ENCODE results near the gene HID1. TPM values are rescaled to one million over a fixed set of nuclear protein-coding genes. Genes with fewer than 3 reads are reported as not detected.
A peak's percentile ranks its signal among the peaks of the same experiment; 100 is the strongest.
"Not testable (repeated sequence)": the region's sequence is repeated elsewhere in the genome, so short reads cannot be mapped to it uniquely, and the experiment has no call there.

HID1 gene
- total RNA-seq, 1 donor from 2014 or later: 36.6 TPM

GRCh38 chr17:75009139-75009724 is 36.7 kb upstream of the HID1 start:
- Mint-ChIP-seq H3K27ac (peak overlapping the region; percentile 94), H3K4me3 (peak overlapping the region; percentile 66)
- DNase-seq (ENCODE audit: extremely low spot score, unreplicated experiment): no peak

GRCh38 chr17:75008373-75008772 is 35.8 kb upstream of the HID1 start:
- Mint-ChIP-seq H3K27ac (no peak overlapping the region), H3K27me3 (no peaks in the 10 kb centered on the region), H3K4me3 (no peak overlapping the region), H3K36me3 (peaks cover 4% of the 10 kb centered on the region), H3K4me1 (ENCODE audit: unreplicated experiment) (peaks cover 16% of the 10 kb centered on the region), H3K9me3 (no peaks in the 10 kb centered on the region)
- no peak for DNase-seq (ENCODE audit: extremely low spot score, unreplicated experiment)
- TF ChIP-seq CTCF (conservative IDR thresholded peaks at IDR 0.05): no peak

More at GRCh38 chr17:75009139-75009724, 36.7 kb upstream of the HID1 start:
- Mint-ChIP-seq H3K36me3 (peaks cover 7% of the 10 kb centered on the region), H3K4me1 (ENCODE audit: unreplicated experiment) (peaks cover 22% of the 10 kb centered on the region), H3K9me3 (no peaks in the 10 kb centered on the region), H3K27me3 (no peaks in the 10 kb centered on the region)
- TF ChIP-seq CTCF (conservative IDR thresholded peaks at IDR 0.05): no peak

GRCh38 chr17:75006653-75007052 is 34.1 kb upstream of the HID1 start:
- Mint-ChIP-seq H3K4me1 (ENCODE audit: unreplicated experiment) (peaks cover 8% of the 10 kb centered on the region), H3K4me3 (no peak overlapping the region), H3K9me3 (no peaks in the 10 kb centered on the region), H3K27me3 (no peaks in the 10 kb centered on the region), H3K36me3 (peaks cover 8% of the 10 kb centered on the region), H3K27ac (peak overlapping the region; percentile 46)
- TF ChIP-seq CTCF (conservative IDR thresholded peaks at IDR 0.05): no peak
- DNase-seq (ENCODE audit: extremely low spot score, unreplicated experiment): no peak

- not testable (repeated sequence) for H3K9me3 Mint-ChIP-seq; DNase-seq (ENCODE audit: extremely low spot score, unreplicated experiment); H3K36me3 Mint-ChIP-seq; H3K4me1 Mint-ChIP-seq (ENCODE audit: unreplicated experiment); H3K27me3 Mint-ChIP-seq; H3K4me3 Mint-ChIP-seq
- peak overlapping the region; percentile 29 for H3K27ac Mint-ChIP-seq
Measured at GRCh38 chr17:75006084-75006483, 33.5 kb upstream of the HID1 start.

- no peak for TF ChIP-seq CTCF (conservative IDR thresholded peaks at IDR 0.05)
- H3K4me3 Mint-ChIP-seq: no peak overlapping the region
- H3K27ac Mint-ChIP-seq: no peak overlapping the region
- no peaks in the 10 kb centered on the region for H3K27me3 Mint-ChIP-seq
- peaks cover 8% of the 10 kb centered on the region for H3K36me3 Mint-ChIP-seq
- no peaks in the 10 kb centered on the region for H3K9me3 Mint-ChIP-seq
- no peak for DNase-seq (ENCODE audit: extremely low spot score, unreplicated experiment)
- H3K4me1 Mint-ChIP-seq (ENCODE audit: unreplicated experiment): no peaks in the 10 kb centered on the region
Measured at GRCh38 chr17:75005291-75005690, 32.7 kb upstream of the HID1 start.

GRCh38 chr17:75004371-75004770 is 31.8 kb upstream of the HID1 start:
- no peak for TF ChIP-seq CTCF (conservative IDR thresholded peaks at IDR 0.05)
- Mint-ChIP-seq H3K4me3 (no peak overlapping the region), H3K9me3 (no peaks in the 10 kb centered on the region), H3K36me3 (peaks cover 8% of the 10 kb centered on the region), H3K27ac (no peak overlapping the region), H3K4me1 (ENCODE audit: unreplicated experiment) (no peaks in the 10 kb centered on the region), H3K27me3 (no peaks in the 10 kb centered on the region)
- DNase-seq (ENCODE audit: extremely low spot score, unreplicated experiment): no peak

Data from type B pancreatic cell (in vitro differentiated cells).